HUES6 (cell line): ENCODE data around the gene FOXP4.

Source experiments
- H3K27ac ChIP-seq: 2 replicates; pipeline ENCODE4 v1.7.0; 2013; ENCODE audit warnings: low read depth, mild to moderate bottlenecking, low read length, inconsistent platforms
- H3K27me3 ChIP-seq: 2 replicates; pipeline ENCODE4 v1.6.1; 2013; ENCODE audit warnings: low read length; ENCODE audit not compliant: control insufficient read depth, insufficient read depth
- H3K36me3 ChIP-seq: 2 replicates; pipeline ENCODE4 v1.6.1; 2013; ENCODE audit warnings: low read length; ENCODE audit not compliant: control insufficient read depth, insufficient read depth
- H3K4me1 ChIP-seq: 2 replicates; pipeline ENCODE4 v1.6.1; 2013; ENCODE audit warnings: low read length; ENCODE audit not compliant: control insufficient read depth, insufficient read depth
- H3K4me3 ChIP-seq: 2 replicates; pipeline ENCODE4 v1.5.1; 2013; ENCODE audit warnings: low read depth, low read length
- H3K9ac ChIP-seq: one replicate; pipeline ENCODE4 v1.6.1; 2013; ENCODE audit warnings: mild to moderate bottlenecking, low read length
- H3K9me3 ChIP-seq: 2 replicates; pipeline ENCODE4 v1.6.1; 2013; ENCODE audit warnings: low read depth, low read length; ENCODE audit not compliant: control insufficient read depth, insufficient read depth

The FOXP4 gene

GRCh38 chr6:41621802-41622201, 75.6 kb downstream of the FOXP4 start:
- Histone ChIP-seq H3K36me3 (no peaks in the 10 kb centered on the region), H3K9ac (no peak overlapping the region), H3K27ac (no peak overlapping the region), H3K4me3 (no peak overlapping the region), H3K4me1 (peaks cover 18% of the 10 kb centered on the region), H3K27me3 (no peaks in the 10 kb centered on the region), H3K9me3 (peaks cover 4% of the 10 kb centered on the region; the same call in 1 of the 2 replicates)

DNA sequence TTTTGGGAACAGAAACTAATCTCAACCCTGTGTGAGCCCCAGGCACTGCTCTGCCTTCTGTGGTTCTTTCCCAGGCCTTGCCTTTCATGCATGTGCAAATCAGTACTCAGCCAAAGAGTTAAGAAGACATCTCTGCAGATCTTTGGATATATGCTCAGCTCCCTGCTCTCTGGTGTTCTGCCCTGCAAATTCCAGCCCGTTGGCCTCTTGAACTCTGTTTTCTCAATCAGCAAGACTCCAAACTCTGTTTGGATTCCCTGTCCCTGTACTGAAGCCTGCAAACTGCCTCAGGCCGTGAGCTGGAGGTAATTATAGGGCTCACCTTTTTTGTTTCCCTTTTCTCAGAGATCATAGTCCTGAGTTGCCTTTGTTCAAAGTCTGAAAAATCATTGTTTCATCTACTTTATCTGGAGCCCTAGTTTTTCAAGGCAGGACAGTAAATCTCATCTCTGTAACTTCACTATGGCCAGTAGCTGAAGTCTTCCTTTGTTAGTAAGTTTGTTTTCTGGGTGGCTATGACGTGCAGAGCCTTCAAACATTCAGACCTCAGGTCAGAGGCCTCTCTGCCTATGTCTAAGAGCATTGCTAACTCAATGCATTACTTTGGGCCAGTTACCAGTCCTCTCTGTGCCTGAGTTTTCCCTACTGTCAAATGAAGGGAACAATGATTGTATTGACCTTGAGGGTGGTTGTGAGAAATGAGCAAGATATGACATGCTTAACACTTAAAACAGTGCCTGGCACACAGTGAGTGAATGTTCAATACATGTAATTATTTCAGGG, 76.2 kb downstream of the FOXP4 start:
- Histone ChIP-seq H3K27me3 (no peaks in the 10 kb centered on the region), H3K4me3 (no peak overlapping the region), H3K9me3 (peaks cover 4% of the 10 kb centered on the region; the same call in 1 of the 2 replicates), H3K27ac (no peak overlapping the region), H3K4me1 (peaks cover 18% of the 10 kb centered on the region), H3K9ac (no peak overlapping the region), H3K36me3 (no peaks in the 10 kb centered on the region)

- Histone ChIP-seq H3K9ac (no peak overlapping the region), H3K4me3 (no peak overlapping the region), H3K4me1 (peaks cover 18% of the 10 kb centered on the region)
These were observed 77.1 kb downstream of the FOXP4 start for GRCh38 chr6:41623330-41623729.

GRCh38 chr6:41624621-41625380, 78.6 kb downstream of the FOXP4 start:
- Histone ChIP-seq H3K27me3 (no peaks in the 10 kb centered on the region), H3K9ac (no peak overlapping the region), H3K4me3 (no peak overlapping the region), H3K9me3 (peaks cover 4% of the 10 kb centered on the region; the same call in 1 of the 2 replicates), H3K27ac (no peak overlapping the region), H3K4me1 (peaks cover 18% of the 10 kb centered on the region), H3K36me3 (no peaks in the 10 kb centered on the region)

More at GRCh38 chr6:41623330-41623729, 77.1 kb downstream of the FOXP4 start:
- Histone ChIP-seq H3K9me3 (peaks cover 4% of the 10 kb centered on the region; the same call in 1 of the 2 replicates), H3K36me3 (no peaks in the 10 kb centered on the region), H3K27me3 (no peaks in the 10 kb centered on the region), H3K27ac (no peak overlapping the region)

- Histone ChIP-seq H3K27me3 (no peaks in the 10 kb centered on the region), H3K9me3 (peaks cover 4% of the 10 kb centered on the region; the same call in 1 of the 2 replicates), H3K4me1 (peaks cover 18% of the 10 kb centered on the region), H3K27ac (no peak overlapping the region), H3K9ac (no peak overlapping the region), H3K4me3 (no peak overlapping the region), H3K36me3 (no peaks in the 10 kb centered on the region)
These were observed 79.3 kb downstream of the FOXP4 start for GRCh38 chr6:41625442-41625841.

DNA sequence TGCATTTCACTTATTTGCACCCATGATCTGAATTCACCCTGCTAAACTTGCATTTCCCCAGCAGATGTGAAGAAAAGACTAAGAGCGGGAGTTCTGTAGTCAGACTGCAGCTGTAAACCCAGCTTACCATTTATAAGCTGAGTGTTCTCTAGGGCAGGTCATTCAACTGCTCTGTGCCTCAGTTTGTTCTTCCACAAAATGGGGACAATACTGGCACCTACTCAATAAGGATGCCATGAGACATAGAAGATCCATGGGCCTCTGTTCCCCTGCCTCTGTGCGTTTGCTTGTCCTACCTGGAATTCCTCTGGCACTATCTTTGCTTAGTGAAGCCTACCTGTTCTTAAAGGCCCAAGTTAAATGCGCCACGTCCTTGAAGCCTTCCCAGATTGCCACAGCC, 79.8 kb downstream of the FOXP4 start:
- H3K27ac ChIP-seq: no peak overlapping the region
- no peak overlapping the region for H3K9ac ChIP-seq
- no peak overlapping the region for H3K4me3 ChIP-seq

GRCh38 chr6:41626917-41627316, 80.7 kb downstream of the FOXP4 start:
- H3K4me1 ChIP-seq: peaks cover 17% of the 10 kb centered on the region
- H3K9ac ChIP-seq: no peak overlapping the region
- no peak overlapping the region for H3K27ac ChIP-seq
- H3K36me3 ChIP-seq: no peaks in the 10 kb centered on the region
- H3K27me3 ChIP-seq: no peaks in the 10 kb centered on the region
- no peak overlapping the region for H3K4me3 ChIP-seq
- H3K9me3 ChIP-seq: no peaks in the 10 kb centered on the region

More for the DNA sequence above, 79.8 kb downstream of the FOXP4 start:
- H3K9me3 ChIP-seq: peaks cover under 1% of the 10 kb centered on the region; the same call in 1 of the 2 replicates
- no peaks in the 10 kb centered on the region for H3K36me3 ChIP-seq
- peaks cover 18% of the 10 kb centered on the region for H3K4me1 ChIP-seq
- no peaks in the 10 kb centered on the region for H3K27me3 ChIP-seq

GRCh38 chr6:41629128-41629527, 82.9 kb downstream of the FOXP4 start:
- H3K27me3 ChIP-seq: no peaks in the 10 kb centered on the region; the same call in 1 of the 2 replicates
- H3K9ac ChIP-seq: no peak overlapping the region
- H3K36me3 ChIP-seq: no peaks in the 10 kb centered on the region
- no peak overlapping the region for H3K4me3 ChIP-seq
- H3K4me1 ChIP-seq: peaks cover 7% of the 10 kb centered on the region; the same call in 1 of the 2 replicates
- H3K9me3 ChIP-seq: no peaks in the 10 kb centered on the region
- no peak overlapping the region for H3K27ac ChIP-seq

DNA sequence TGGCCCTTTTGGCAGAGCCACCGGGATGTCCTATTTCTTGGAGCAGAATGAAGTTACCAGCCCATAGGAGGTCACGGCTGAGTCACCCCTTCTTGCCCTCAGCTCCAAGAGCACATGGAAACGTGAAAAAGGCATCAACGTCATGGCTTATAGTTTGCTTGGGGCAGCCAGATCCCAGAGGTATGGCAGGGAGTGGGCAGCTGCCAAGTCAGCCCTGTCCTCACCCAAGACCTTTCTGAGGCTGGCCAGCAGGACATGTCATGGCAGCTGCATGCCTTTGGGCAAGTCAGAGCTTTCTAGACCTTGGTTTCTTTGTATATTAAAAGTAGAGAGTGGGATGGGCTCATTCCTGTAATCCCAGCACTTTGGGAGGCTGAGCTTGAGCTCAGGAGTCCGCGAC, 83.9 kb downstream of the FOXP4 start:
- Histone ChIP-seq H3K27ac (no peak overlapping the region), H3K36me3 (no peaks in the 10 kb centered on the region), H3K4me1 (peaks cover 14% of the 10 kb centered on the region), H3K4me3 (no peak overlapping the region), H3K9me3 (no peaks in the 10 kb centered on the region), H3K9ac (no peak overlapping the region), H3K27me3 (peaks cover 5% of the 10 kb centered on the region; the same call in 1 of the 2 replicates)

- H3K9ac ChIP-seq: no peak overlapping the region
- H3K27me3 ChIP-seq: peaks cover 13% of the 10 kb centered on the region
- H3K27ac ChIP-seq: no peak overlapping the region
These were observed 84.8 kb downstream of the FOXP4 start for GRCh38 chr6:41630946-41631345.

DNA sequence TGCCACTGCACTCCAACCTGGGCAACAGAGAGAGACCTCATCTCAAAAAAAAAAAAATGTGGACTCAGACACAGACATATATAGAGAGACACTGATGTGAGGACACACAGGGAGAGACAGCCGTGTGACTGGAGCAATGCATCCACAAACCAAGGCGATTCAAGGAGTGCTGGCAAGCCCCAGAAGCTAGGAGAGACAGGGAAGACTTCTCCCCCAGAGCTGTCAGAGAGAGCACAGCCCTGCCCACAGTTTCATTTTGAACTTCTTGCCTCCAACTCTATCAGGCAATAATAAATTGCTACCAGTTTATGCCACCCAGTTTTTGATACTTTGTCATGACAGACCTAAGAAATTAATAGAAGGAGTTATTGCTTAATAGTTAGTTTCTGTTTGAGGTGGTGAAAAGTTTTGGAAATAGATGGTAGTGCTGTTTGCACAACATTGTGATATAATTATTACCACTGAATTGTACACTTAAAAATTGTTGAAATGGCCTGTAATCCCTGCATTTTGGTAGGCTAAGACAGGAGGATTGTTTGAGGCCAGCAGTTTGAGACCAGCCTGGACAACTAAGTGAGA, 87.0 kb downstream of the FOXP4 start:
- Histone ChIP-seq H3K4me3 (no peak overlapping the region), H3K9me3 (no peaks in the 10 kb centered on the region), H3K27ac (no peak overlapping the region), H3K27me3 (peaks cover 34% of the 10 kb centered on the region), H3K36me3 (no peaks in the 10 kb centered on the region), H3K9ac (no peak overlapping the region), H3K4me1 (peaks cover 18% of the 10 kb centered on the region)

More at GRCh38 chr6:41630946-41631345, 84.8 kb downstream of the FOXP4 start:
- H3K4me1 ChIP-seq: peaks cover 10% of the 10 kb centered on the region
- no peak overlapping the region for H3K4me3 ChIP-seq
- no peaks in the 10 kb centered on the region for H3K9me3 ChIP-seq
- no peaks in the 10 kb centered on the region for H3K36me3 ChIP-seq
